G401.6 (cell line): ENCODE measurements around the gene TM7SF2.
"Not testable (repeated sequence)": the region's sequence is repeated elsewhere in the genome, so short reads cannot be mapped to it uniquely, and the experiment has no call there.

Source experiments
- FAIRE-seq: peaks from 2 replicates; lab custom pipeline; 2012; peaks lifted over from hg19 to GRCh38; lab: Jason Lieb, UNC

The TM7SF2 gene

GRCh38 chr11:65115361-65116082, 3.9 kb downstream of the TM7SF2 start:
- FAIRE-seq = no peak

DNA sequence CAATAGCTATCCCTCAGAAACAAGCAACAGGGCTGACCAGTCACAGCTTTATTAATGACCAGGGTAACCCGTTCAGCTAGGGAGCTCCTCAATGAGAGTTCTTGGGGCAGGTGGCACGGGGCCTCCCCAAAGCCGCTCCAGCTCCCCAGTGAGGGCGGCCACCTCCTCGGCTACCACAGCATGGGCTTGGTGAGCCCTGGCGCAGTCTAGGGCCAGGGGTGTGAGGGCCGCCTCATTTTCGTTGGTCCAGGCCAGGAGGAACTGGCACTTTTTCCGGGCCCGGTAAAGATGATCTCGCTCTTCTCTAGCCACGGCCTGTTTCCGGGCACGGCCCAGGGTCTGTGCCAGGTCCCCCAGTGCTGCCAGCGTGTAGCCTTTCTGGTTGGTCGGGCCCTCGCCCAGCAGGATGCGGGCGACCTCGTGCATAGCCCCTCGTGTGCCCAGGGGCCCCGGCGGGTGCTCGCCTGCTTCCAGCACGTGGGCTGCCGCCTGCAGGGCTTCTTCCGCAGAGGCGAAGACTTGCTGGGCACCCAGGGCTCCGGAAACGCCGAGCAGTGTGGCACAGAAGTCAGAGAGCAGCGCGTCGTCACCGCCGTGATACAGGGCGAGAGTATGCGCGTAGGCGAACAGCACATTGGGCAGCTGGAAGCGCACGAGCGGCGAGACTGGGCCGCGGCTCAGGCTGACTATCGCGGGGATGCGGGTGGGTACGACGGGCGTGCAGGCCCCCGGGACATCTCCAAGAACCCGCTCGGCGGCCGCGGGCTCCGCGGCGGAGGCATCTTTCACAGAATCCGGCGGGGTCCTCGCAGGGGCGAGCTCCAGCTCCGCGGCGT, 4.9 kb downstream of the TM7SF2 start:
- FAIRE-seq = no peak

DNA sequence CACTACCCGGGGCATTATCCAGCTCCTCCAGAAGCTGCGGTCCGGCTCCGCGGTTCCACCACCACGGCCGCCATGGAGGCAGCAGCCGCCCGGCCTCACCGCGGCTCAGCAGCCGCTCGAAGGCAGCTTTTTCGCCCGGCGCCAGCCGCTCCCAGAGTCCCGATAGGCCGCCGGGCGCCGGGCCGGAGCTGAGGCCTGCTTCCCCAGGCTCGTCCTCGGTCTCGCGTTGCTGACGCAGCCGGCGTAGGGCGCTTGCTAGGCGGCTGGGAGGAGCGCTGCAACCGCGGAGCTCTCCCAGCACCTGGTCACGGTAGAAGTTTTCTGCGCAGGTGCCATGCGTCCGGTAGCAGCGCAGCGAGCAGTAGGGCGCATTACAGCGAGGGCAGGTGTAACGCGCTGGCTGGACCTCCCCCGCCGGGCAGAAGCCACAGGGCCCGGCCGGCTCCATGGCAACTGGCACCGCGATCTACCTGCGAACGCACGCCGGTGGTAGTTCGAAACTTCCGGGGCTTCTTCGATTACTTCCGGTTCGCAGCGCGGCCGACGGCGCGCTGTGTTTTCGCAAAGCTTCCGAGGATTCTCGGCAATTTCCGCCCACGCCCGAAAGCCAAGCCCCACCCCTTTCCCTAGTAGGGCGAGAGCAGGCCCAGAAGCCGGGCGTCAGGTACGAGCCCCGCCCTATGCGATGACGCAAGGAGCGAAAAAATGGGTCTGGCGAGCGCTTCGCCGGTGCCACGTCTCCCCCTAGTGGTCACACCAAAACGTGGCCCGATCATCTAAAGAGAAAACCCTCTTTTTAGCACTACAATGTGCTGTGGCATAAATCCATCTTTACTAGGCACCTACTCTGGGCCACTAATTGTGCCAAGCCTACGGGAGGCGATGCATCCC, 5.8 kb downstream of the TM7SF2 start, which contains the start of gene ZNHIT2:
ZNHIT2 (minus strand) TSS at position 496 of the 891 bp plus-strand sequence; CDS start at position 448, 48 bp downstream.
- FAIRE-seq = peak; percentile 99

DNA sequence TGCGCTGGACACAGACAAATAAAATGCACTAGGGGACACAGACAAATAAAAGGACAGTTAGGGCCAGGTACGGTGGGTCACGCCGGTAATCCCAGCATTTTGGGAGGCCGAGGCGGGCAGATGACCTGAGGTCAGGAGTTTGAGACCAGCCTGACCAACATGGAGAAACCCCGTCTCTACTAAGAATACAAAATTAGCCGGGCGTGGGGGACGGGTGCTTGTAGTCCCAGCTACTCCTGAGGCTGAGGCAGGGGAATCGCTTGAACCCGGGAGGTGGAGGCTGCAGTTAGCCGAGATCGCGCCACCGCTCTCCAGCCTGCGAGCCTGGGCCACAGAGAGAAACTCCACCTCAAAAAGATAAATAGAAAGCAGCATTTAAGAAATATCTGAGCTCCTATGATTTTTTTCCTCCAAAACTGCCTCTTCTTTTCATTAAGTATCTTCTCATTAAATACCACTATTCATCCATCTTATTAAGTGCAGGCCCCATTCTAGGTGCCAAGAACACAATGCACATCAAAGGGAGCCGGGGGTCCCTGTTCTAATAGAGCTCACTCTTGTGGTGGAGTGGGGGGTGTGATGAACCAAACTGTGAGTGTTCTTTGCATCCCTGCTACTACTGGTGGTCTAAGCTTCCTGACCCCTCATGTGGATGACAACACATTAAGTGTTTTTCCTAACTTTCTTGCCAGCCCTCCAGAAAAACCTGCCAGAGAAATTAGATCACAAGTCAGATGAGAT, 6.6 kb downstream of the TM7SF2 start:
- no peak for FAIRE-seq

- FAIRE-seq = not testable (repeated sequence)
Measured at GRCh38 chr11:65118891-65119669, 7.4 kb downstream of the TM7SF2 start.

DNA sequence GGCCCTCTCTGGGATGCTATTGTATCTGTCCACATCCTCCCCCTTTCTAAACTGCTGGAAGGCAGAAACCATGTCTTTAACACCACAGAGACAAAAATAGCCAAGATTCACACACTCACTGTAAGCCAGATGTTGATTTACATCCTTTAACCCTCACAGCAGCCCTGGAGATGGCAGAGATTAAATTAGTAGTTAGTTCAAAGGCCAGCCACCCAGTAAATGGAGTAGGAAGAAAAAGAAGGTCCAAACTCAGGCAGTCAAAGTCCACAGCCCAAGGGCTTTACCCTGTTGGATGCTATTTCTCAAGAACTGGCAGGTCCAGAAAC, 8.0 kb downstream of the TM7SF2 start:
- no peak for FAIRE-seq

DNA sequence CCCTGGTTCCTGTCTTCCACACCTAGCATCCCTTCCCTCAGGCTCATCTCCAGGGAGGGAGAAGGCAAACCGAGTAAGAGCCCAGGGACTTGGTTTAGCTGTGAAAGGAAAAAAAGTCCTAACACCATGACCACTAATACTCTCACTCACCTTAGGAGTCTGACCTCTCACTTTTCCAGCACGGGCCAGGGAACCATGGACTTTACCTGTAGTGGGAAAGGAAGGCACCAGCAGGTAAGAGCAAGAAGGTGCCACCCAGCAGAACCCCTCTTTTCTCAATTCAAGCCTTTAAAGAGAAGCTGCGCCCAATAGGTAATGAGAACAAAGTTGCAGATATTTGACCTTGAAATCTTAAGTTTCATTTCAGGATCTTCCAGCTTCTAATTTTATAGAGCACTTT, 9.2 kb downstream of the TM7SF2 start:
- no peak for FAIRE-seq

DNA sequence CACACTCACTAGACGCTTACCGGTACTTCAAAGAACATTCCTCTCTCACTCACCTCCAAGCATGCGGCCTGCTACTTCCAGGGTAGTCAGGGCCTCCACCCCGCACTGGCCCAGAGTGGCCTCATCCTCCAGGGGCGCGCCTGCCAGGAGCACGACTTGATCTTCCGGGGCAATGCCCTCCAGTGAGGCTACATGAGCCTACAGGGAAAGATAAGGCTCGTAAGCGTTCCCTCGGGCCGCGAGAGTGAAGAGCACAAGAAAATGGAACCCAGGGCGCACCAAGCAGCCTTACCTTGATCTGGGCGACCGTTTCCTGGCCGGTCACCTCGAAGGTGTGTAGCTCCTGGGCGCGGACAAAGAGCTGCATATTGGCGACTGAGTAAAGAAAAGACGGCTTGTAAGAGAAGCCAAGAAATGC, 9.8 kb downstream of the TM7SF2 start:
- no peak for FAIRE-seq

GRCh38 chr11:65121865-65122696, 10.4 kb downstream of the TM7SF2 start, which contains the start of the genes FAU and MRPL49:
FAU (minus strand) TSS chr11:65122134; CDS start chr11:65121813, 321 bp downstream.
MRPL49 (plus strand) TSS chr11:65122321; CDS start chr11:65122347, 26 bp downstream.
- FAIRE-seq = peak; percentile 94

- no peak for FAIRE-seq
Measured at GRCh38 chr11:65124480-65125196, 13.0 kb downstream of the TM7SF2 start.

DNA sequence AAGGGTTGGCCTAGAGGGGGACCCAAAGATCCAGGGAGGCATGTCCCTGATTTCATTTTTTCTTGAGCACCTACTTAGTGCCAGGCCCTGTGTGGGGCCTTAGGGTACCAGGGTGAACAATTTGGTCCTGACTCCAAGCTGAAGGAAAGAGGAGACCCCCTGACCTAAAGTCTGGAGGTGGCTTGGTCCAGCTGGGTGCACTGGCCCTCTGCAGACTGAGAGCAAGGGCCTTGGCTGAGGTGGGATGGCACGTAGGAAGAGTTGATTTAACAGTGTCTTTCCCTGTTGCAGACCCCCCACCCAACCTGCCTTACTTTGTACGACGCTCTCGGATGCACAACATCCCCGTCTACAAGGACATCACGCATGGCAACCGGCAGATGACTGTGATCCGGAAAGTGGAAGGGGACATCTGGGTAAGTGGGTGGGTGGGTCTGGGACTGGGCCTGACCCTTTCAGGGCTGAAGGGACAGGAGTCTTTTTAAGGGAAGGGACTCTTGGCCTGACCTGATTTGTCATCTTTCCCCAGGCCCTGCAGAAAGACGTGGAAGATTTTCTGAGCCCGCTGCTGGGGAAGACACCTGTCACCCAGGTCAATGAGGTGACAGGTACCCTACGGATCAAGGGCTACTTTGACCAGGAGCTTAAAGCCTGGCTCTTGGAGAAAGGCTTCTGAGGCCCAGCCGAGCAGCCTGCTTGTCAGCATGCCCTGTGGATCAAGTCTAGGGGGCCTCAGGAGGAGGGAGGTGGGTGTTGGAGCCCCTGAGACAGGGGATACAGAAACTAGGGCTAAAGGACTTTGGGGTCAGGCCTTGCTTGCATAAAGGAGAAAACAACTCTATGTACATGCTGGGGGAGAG, 13.8 kb downstream of the TM7SF2 start:
- FAIRE-seq = no peak

DNA sequence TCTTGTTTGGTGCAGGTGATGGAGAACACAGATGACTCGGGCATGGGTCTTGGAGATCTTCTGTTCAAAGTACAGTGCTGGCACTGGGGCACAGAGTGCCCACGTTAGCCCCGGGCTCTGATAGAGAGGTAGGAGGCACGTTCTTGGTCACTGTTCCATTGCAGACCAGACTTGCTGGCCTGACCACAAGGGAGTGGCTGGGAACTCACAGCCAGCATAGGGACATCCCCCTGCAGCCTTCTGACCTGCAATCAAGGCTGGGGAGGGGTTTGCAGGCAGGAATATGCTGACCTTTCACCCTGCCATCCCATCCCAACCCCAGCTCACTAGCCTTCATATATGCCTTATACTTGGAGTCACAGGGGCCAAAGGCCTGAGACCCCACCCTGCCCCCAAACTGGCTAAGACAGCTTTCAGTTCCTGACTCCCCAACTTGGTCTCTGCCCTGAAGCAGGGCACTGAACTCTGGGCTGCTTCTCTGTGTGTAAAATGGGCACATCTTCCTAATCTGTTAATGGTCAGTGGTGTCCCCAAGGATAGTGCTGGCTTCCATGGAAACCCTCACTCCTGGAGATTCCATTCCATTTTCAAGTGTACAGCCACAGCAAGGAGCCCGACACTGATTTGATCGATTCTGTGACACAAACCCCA, 15.1 kb downstream of the TM7SF2 start:
- FAIRE-seq = no peak

DNA sequence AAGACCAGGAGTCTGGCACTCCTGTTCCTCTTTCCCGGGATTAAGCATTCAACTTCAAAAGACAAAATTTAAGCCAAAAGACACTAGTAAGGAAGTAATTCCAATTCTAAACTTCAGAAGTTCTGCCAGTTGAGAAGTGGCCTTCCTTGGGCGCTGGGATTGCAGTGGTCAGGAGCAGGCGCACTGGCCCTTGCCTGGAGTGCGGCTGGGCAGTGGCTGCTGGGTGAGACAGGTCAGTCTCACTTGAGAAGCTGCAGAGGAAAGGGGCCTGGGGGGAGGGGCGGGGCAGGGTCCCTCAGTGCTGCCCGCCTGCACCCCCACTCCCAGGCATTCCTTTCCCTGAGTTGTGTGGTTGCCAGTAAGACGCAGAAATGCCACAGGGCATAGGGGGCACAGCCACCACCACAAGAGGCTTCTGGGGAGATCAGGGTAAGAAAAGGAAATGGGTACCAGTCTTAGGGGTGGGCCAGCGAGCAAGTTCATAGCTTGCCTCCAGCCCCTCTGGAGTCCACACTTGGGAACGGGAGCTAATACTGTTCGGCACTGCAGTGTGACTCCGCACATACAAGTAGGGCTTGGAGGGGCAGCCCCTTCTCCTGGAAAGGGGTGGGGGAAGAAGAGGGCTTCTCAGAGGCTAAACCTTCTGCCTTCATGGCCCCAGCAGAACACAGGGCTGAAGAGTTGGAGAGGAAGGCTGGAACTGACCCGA, 16.0 kb downstream of the TM7SF2 start:
- FAIRE-seq = no peak

GRCh38 chr11:65128182-65129145, 16.8 kb downstream of the TM7SF2 start:
- no peak for FAIRE-seq

GRCh38 chr11:65129649-65130441, 18.2 kb downstream of the TM7SF2 start:
- no peak for FAIRE-seq
